MV-4-11 (cell line): ENCODE measurements around the gene A1BG.

Source experiments
- DNase-seq: peaks from one replicate; lab custom pipeline; 2025; lab: John Stamatoyannopoulos, UW

The A1BG gene

GRCh38 chr19:58352760-58353671, at the start of gene A1BG:
Gene A1BG (minus strand): TSS chr19:58353492. CDS start chr19:58353437, 55 bp downstream.
- DNase-seq: no peak

- DNase-seq: no peak
Measured at GRCh38 chr19:58401840-58402421, 48.6 kb upstream of the A1BG start.

- DNase-seq: peak; percentile 100
Measured at GRCh38 chr19:58400916-58401839, 47.9 kb upstream of the A1BG start.

GRCh38 chr19:58400316-58400915, 47.1 kb upstream of the A1BG start:
- no peak for DNase-seq

DNA sequence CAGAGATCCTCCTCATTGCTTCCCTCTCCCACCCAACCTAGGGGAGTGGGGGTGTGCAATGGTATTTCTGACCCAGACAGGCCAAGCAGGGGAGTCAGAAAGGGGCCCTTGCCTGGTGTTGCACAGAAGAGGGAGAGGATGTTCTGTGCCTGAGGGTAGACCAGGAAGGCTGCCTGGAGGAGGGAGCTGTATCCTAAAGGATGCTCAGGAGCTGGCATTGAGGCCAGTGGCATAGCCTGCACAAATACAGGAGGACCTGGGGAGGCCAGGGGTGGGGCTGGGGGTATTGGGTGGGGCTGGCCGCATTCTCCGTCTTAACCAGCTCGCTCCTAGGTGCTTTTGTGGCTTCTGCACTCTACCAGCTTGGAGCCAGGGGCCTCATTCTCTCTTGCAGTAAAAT, 46.6 kb upstream of the A1BG start:
- no peak for DNase-seq

GRCh38 chr19:58398545-58398944, 45.3 kb upstream of the A1BG start:
- no peak for DNase-seq

DNA sequence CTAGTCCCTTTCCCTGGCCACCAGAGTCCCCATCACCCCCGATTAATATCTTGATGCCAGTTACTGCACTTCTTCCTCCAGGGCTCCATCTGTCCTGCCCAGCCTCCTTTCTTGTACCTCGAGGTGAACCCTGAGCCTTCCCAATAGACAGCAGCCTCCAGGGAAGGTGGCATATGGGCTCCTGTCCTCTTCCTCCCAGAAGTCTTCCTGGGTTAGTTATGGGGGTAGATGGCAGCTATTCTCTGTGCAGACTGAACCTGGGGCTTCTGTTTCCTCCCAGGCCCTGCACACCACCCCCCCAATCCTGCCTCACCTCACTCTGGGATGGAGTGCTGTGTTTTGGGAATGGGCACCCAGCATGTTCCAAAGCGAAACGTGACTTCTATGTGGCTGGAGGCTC, 44.8 kb upstream of the A1BG start:
- no peak for DNase-seq

GRCh38 chr19:58397533-58398037, 44.3 kb upstream of the A1BG start:
- DNase-seq: no peak

- no peak for DNase-seq
Measured at GRCh38 chr19:58396691-58397532, 43.6 kb upstream of the A1BG start.

DNA sequence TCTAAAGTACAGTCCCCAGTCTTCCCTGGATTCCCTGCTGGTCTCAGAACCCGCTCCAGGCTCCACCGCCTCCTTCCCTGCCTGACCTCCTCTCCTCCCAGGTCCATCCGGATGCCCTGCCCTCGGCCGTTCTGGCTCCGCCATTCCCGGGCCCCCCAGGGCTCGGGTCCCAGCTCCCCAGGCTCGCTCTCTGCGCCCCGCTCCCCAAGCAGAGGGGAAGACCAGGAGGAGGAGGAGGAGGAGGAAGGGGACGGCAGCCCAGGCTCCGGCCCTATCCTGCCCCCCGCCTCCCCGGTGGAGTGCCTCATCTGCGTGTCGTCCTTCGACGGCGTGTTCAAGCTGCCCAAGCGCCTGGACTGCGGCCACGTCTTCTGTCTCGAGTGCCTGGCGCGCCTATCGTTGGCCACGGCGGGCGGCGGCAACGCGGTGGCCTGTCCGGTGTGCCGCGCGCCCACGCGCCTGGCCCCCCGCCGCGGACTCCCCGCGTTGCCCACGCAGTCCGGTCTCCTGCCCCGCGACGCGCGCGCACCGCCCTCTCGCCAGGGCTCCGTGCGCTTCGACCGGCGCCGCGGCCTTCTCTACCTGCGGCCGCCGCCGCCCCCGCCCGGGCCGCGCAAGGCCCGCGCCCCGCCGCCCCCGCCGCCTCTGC, 42.8 kb upstream of the A1BG start:
- DNase-seq: no peak

DNA sequence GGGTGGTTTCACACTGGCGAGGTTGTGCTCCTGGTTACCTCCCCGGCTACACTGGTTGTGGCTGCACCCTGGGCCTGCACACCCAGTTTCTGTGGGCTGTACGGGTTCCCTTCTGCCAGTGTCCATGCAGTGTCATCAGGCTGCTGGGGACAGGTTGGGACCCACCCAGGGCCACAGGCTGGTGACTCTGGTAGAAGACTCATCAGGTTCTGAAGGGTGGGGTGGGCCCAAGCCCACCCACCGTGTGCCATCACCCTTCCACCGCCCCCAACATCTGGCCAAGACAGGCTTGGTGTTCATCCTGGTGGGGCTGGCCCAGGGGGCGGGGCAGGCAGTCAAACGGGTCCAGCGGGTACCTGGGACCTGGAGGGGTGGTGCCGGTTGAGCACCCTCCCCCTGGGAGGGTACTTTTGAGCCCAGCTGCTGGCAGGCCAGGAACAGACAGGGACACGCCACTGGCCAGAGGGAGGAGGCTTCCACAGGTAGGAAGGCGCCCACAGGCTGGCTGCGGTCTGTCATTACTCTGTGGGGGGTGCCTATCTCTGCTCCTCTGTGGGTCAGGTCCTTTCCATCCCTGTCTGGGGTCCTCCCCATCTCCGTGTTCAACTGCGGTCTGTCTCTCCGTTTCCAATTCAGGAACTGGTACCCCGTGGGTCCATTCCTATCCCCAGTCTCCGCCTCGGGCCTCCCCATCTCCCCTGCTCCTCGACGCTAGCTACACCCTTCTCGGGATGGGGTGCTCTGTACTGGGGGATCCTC, 42.1 kb upstream of the A1BG start, which contains the start of gene RNF225:
Gene RNF225, plus strand, starts transcription at position 437 of the 759 bp plus-strand sequence. CDS start 434 bp downstream, outside the sequence.
- no peak for DNase-seq

DNA sequence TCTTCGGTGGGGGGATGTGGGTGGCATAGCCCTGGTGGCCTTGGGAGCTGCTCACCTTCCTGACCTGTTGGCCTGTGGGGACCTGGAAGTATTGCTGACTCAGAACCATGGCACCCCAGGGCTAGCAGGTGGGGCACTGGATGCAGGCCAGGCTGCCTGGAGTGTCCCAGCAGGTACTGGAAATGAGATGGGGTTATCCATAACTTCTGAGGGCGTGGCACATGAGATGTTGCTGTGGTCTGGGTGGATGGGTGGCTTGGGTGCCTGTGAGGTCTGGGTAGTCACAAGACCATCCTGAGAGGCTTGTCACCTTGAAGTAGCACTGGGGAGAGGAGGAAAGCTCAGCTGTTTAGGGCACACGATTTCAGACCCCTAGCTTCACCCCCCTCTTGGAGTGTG, 41.5 kb upstream of the A1BG start:
- DNase-seq: no peak

- no peak for DNase-seq
Measured at GRCh38 chr19:58393725-58394033, 40.4 kb upstream of the A1BG start.

DNA sequence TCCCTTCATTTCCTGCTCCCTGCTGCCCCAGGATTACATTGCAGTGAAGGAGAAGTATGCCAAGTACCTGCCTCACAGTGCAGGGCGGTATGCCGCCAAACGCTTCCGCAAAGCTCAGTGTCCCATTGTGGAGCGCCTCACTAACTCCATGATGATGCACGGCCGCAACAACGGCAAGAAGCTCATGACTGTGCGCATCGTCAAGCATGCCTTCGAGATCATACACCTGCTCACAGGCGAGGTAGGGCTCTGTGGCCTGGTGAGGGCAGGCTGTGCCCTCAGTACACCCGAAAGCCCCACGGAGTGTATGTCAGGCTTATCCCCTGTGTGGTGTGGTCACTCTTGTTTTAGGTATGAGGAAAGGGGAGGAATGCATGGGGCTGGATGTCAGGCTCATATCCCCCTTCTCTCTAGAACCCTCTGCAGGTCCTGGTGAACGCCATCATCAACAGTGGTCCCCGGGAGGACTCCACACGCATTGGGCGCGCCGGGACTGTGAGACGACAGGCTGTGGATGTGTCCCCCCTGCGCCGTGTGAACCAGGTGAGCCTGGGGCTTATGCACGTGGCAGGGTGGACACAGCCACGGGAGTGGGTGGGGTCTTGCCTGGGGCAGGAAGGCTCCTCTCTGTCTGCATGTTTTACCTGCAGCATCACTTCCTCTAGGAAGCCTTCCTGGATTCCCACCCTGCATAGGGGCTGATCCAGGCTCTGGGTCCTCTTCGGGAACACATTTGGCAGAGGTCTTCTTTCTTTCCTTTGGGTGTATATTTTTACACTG, 39.8 kb upstream of the A1BG start:
- no peak for DNase-seq

GRCh38 chr19:58388175-58388526, 34.9 kb upstream of the A1BG start:
- DNase-seq: no peak

DNA sequence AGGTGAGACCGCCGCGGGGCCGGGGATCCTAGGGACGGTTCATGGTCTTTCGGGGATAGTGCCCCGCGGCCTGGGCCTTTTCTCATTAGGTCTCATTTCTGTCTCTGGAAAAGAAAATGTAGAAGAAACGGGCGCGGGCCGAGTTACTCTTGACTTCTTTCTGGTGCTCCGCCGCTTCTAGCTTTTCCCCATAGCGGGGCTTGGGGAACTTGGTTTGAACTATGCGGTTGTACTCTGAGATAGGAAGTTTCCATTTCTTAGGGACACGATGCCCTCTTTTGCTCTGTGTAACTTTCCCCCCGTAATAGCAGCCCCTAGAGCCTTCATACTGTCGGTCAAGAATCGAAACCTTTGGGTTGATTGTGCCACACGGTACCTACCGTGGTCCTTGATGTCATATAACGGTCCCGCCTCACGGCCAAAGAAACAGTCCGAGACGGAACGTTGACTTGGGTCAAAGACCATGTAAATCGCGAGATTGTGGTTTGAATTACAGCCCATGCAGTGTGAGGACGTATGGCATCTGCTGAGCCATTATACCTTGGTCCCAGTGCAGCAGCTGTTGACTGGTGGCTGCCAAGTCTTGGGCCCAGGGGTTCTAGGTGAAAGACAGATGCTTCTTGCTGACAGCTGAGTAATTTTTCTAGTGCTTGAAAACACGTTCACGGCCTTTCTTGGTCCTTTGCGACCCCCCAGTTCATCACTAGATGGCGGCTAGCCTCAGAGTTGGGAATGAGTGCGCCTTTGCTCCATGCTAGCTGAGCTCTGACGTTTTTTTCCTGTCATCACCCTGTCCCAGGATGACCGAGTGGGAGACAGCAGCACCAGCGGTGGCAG, 34.3 kb upstream of the A1BG start:
- no peak for DNase-seq

DNA sequence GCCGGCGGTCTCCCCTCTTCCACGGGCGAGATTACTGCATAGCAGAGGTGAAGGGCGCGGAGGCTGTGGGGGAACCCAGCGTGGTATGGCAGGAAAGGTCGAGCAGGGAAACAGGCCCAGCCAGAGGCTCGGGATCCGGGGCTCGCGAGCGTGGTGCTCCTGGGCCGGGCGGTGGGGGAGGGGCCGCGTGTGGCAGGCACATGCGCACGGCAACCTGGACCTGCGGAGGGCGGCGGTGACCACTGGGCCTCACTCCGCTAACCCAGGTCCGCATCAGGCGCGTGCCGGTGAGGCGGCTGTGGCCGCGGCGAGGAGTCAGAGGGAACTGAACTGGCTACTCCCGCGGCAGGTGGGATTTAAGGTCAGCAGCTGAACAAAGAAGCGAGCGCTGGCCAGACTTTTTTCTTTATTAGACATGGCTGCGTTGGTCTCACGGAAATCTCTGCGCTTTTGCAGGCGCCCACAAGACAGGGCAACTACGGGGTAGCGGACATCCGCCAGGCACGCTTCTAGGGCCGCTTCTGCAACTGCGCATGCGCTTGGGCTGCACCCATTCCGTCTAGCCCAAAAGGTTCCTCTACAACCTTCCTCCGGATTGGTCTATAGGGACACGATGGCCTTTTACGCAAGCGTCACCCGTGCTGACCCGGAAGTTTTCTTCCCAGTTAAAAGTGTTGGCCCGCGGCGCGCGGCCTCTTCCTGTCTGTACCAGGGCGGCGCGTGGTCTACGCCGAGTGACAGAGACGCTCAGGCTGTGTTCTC, 33.5 kb upstream of the A1BG start, which contains the start of gene RPS5:
Gene RPS5, plus strand, starts transcription at position 694 of the 762 bp plus-strand sequence. CDS start 869 bp downstream, outside the sequence.
- DNase-seq: peak; percentile 100
